IMR-90 (cell line): Measurements from ENCODE around the gene LTBP1. TPM values are rescaled to one million over a fixed set of nuclear protein-coding genes. Genes with fewer than 3 reads are reported as not detected.

Experiments used
- ATAC-seq: fragments of 200-7000 bp; cut with Tn5 transposase; 2 replicates; pipeline ENCODE4 v1.9.1; 2020; ENCODE audit warnings: low read depth, mild to moderate bottlenecking, moderate library complexity
- BruUV-seq: library from RNA; stranded (reverse); fragments of 400-500 nt; replicated peaks from 2 replicates; lab custom pipeline; 2021; lab: Mats Ljungman, UMichigan
- CTCF ChIA-PET: fragments of 300-600 bp; formaldehyde crosslinking; extraction: SDS; loops from one replicate; lab custom pipeline; 2021; ENCODE audit warnings: antibody characterized with exemption; lab: Yijun Ruan, JAX
- POLR2A ChIA-PET: fragments of 300-600 bp; sonication (Branson Sonifier 250); formaldehyde crosslinking; loops from one replicate; lab custom pipeline; 2022; ENCODE audit warnings: antibody characterized with exemption; ENCODE audit not compliant: unreplicated experiment; lab: Charles Lee
- DNase-seq: peaks from one replicate; pipeline ENCODE4 v3.0.0; 2013
- H2AFZ ChIP-seq: replicated peaks from 2 replicates; pipeline ENCODE3; 2013; ENCODE audit warnings: low read length, mild to moderate bottlenecking; ENCODE audit not compliant: poor library complexity
- H2AK5ac ChIP-seq: 2 replicates; pipeline ENCODE4 v1.6.1; 2013; ENCODE audit warnings: low read depth, low read length, inconsistent platforms
- H2AK9ac ChIP-seq: replicated peaks from 2 replicates; pipeline ENCODE3; 2013; ENCODE audit warnings: mild to moderate bottlenecking, low read depth, low read length, moderate library complexity; ENCODE audit not compliant: poor library complexity
- H2BK120ac ChIP-seq: 2 replicates; pipeline ENCODE4 v1.6.1; 2013; ENCODE audit warnings: low read depth, low read length, inconsistent platforms
- H2BK15ac ChIP-seq: 3 replicates; pipeline ENCODE4 v1.6.1; 2013; ENCODE audit warnings: low read depth, low read length, inconsistent platforms
- H2BK20ac ChIP-seq: 2 replicates; pipeline ENCODE4 v1.6.1; 2013; ENCODE audit warnings: low read depth, mild to moderate bottlenecking, inconsistent platforms, low read length, moderate library complexity
- H2BK5ac ChIP-seq: 2 replicates; pipeline ENCODE4 v1.6.1; 2013; ENCODE audit warnings: mild to moderate bottlenecking, low read depth, low read length, inconsistent platforms; ENCODE audit not compliant: poor library complexity, severe bottlenecking
- H3K14ac ChIP-seq: replicated peaks from 2 replicates; pipeline ENCODE4 v1.6.1; 2013; ENCODE audit warnings: low read depth, low read length, inconsistent platforms
- H3K18ac ChIP-seq: 2 replicates; pipeline ENCODE4 v1.6.1; 2013; ENCODE audit warnings: low read depth, low read length, control low read depth
- H3K23ac ChIP-seq: 2 replicates; pipeline ENCODE4 v1.6.1; 2013; ENCODE audit warnings: low read depth, low read length, inconsistent platforms
- H3K27ac ChIP-seq: 2 replicates; pipeline ENCODE4 v1.5.1; 2013; ENCODE audit warnings: mild to moderate bottlenecking, control low read depth, low read length; ENCODE audit not compliant: insufficient read depth
- H3K27me3 ChIP-seq: 2 replicates; pipeline ENCODE4 v1.6.1; 2013; ENCODE audit warnings: low read length; ENCODE audit not compliant: control insufficient read depth, insufficient read depth
- H3K36me3 ChIP-seq: 2 replicates; pipeline ENCODE4 v1.6.1; 2013; ENCODE audit warnings: low read length, mixed read lengths; ENCODE audit not compliant: control insufficient read depth, insufficient read depth
- H3K4ac ChIP-seq: 2 replicates; pipeline ENCODE4 v1.6.1; 2013; ENCODE audit warnings: low read depth, low read length, inconsistent platforms
- H3K4me1 ChIP-seq: 2 replicates; pipeline ENCODE4 v1.6.1; 2013; ENCODE audit warnings: low read length, mixed read lengths; ENCODE audit not compliant: control insufficient read depth, insufficient read depth
- H3K4me2 ChIP-seq: 2 replicates; pipeline ENCODE4 v1.6.1; 2013; ENCODE audit warnings: low read depth, mild to moderate bottlenecking, control low read depth, low read length, moderate library complexity
- H3K4me3 ChIP-seq: 2 replicates; pipeline ENCODE4 v1.5.1; 2013; ENCODE audit warnings: low read depth, mild to moderate bottlenecking, control low read depth, low read length, moderate library complexity; ENCODE audit not compliant: insufficient read depth
- H3K56ac ChIP-seq: 2 replicates; pipeline ENCODE4 v1.6.1; 2013; ENCODE audit warnings: low read length, inconsistent platforms; ENCODE audit not compliant: insufficient read depth; ENCODE audit errors: extremely low read depth
- H3K79me1 ChIP-seq, 2 experiments: 2 replicates each; pipeline ENCODE4 v1.6.1; 2013; ENCODE audit warnings: low read length in 2 of 2, inconsistent platforms in 1 of 2, low read depth in 1 of 2
- H3K9ac ChIP-seq: 2 replicates; pipeline ENCODE4 v1.6.1; 2013; ENCODE audit warnings: low read depth, low read length, control low read depth
- H3K9me1 ChIP-seq: 2 replicates; pipeline ENCODE4 v1.6.1; 2013; ENCODE audit warnings: low read length, inconsistent platforms; ENCODE audit not compliant: insufficient read depth
- H3K9me3 ChIP-seq: 2 replicates; pipeline ENCODE4 v1.6.1; 2013; ENCODE audit warnings: low read length; ENCODE audit not compliant: control insufficient read depth, insufficient read depth
- H4K20me1 ChIP-seq: 2 replicates; pipeline ENCODE4 v1.6.1; 2013; ENCODE audit warnings: low read length, inconsistent platforms; ENCODE audit not compliant: insufficient read depth
- H4K5ac ChIP-seq: 2 replicates; pipeline ENCODE4 v1.6.1; 2013; ENCODE audit warnings: mild to moderate bottlenecking, low read depth, low read length, control low read depth
- H4K8ac ChIP-seq, 2 experiments: 2 replicates each; pipeline ENCODE4 v1.6.1; 2013; ENCODE audit warnings: low read depth in 2 of 2, low read length in 2 of 2, control low read depth in 1 of 2, inconsistent platforms in 1 of 2
- H4K91ac ChIP-seq: 2 replicates; pipeline ENCODE4 v1.6.1; 2013; ENCODE audit warnings: low read depth, low read length, inconsistent platforms; ENCODE audit not compliant: insufficient read depth
- MAFK ChIP-seq: IDR thresholded peaks from 2 replicates; pipeline ENCODE4 v1.6.1; 2012; ENCODE audit warnings: low read depth, low read length, improper control_type of control experiment
- NFE2L2 ChIP-seq: fragments of 150-350 bp; IDR thresholded peaks from 2 replicates; pipeline ENCODE4 v1.6.1; 2016; ENCODE audit warnings: low read depth, mild to moderate bottlenecking, low read length
- SMC3 ChIP-seq: fragments of 150-350 bp; IDR thresholded peaks from 2 replicates; pipeline ENCODE4 v1.6.1; 2016; ENCODE audit warnings: low read depth, mild to moderate bottlenecking, antibody characterized with exemption, low read length, moderate library complexity
- WGBS, 2 experiments: methylation state at CpG; one replicate each; pipeline versions ENCODE4 v1.1.5 to v1.1.7; 2013; ENCODE audit warnings: missing lambda C conversion rate in 2 of 2; ENCODE audit not compliant: insufficient read length in 1 of 2; ENCODE audit errors: extremely low coverage in 2 of 2; 5-methylcytosine and 5-hydroxymethylcytosine counted together
- dilution Hi-C: fragments of 300-500 bp; cut with HindIII; formaldehyde crosslinking; loops from one replicate; pipeline ENCODE4 v1.14.3; 2018; ENCODE audit warnings: low sequenced_read_pairs; ENCODE audit not compliant: unreplicated experiment
- in situ Hi-C: fragments of 300-500 bp; cut with MboI; formaldehyde crosslinking; loops from 3 replicates; pipeline ENCODE4 v1.14.3; 2019; ENCODE audit warnings: low sequenced_read_pairs, inconsistent platforms, mixed read lengths
- intact Hi-C: fragments of 100-400 bp; cut with micrococcal nuclease; formaldehyde crosslinking; loops from 2 replicates; pipeline ENCODE4 v1.10.0; 2022
- polyA plus RNA-seq, 3 experiments: library from polyadenylated mRNA; depleted of rRNA; stranded (reverse); fragments of >200 nt; gene quantifications; 2 replicates each; pipeline ENCODE4 v1.2.3, GENCODE V29; 2012; ENCODE audit warnings: low replicate concordance in 1 of 3
- total RNA-seq: library from RNA; depleted of rRNA; stranded (reverse); fragments of >200 nt; gene quantifications from 2 replicates; pipeline ENCODE4 v1.2.3, GENCODE V29; 2012
- TF ChIP-seq, protein P1 (sequence below): conservative IDR thresholded peaks from 2 replicates; pipeline ENCODE4 v1.5.1; 2012; ENCODE audit warnings: mild to moderate bottlenecking, low read depth, low read length, improper control_type of control experiment

Gene LTBP1
- total and polyA plus RNA-seq, 2 of the 4 experiments (the other 2 are of a cell fraction), result 235 to 326 TPM

DNA sequence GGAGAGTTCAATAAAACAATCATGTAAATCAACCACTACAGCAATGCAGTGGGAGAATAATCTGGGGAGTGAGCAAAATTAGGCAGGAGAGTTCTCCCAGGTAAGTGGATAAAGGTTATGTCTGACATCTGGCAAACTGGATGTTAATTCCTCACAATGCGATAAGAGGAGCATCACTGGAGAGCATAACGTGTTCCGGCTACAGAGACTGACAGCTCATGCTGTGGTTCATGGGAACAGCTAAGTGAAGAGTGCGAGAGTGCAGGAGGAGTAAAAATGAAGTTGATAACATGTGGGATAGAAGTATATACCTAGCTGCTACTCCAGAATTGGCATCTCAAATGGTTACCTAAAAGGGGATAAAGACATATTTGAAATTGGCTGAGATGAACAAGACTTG lies 153.2 kb downstream of the LTBP1 start:
- dilution Hi-C loops, result no loop called here
- intact Hi-C loops, result no loop called here
- Histone ChIP-seq H2AK5ac (no peak overlapping the region; the same call in 1 of the 2 replicates), H3K56ac (no peak overlapping the region), H3K9me3 (no peaks in the 10 kb centered on the region; the same call in 1 of the 2 replicates), H2BK5ac (no peak overlapping the region), H3K4me3 (no peak overlapping the region), H3K14ac (no peak overlapping the region), H2BK15ac (peak overlapping the region; percentile 67; the same call in 1 of the 3 replicates), H3K27me3 (no peaks in the 10 kb centered on the region), H2BK120ac (no peak overlapping the region), H3K9ac (no peak overlapping the region), H3K4ac (no peak overlapping the region), H2AFZ (no peak overlapping the region), H3K18ac (no peak overlapping the region), H3K9me1 (peaks cover 11% of the 10 kb centered on the region), H2BK20ac (no peak overlapping the region), H3K23ac (no peak overlapping the region), H2AK9ac (no peak overlapping the region), H3K4me2 (no peak overlapping the region), H4K20me1 (no peaks in the 10 kb centered on the region), H3K79me1 (peaks cover 23 to 33% of the 10 kb centered on the region in 2 experiments), H3K36me3 (no peaks in the 10 kb centered on the region), H4K8ac (peak overlapping the region in 1 of 2 experiments; percentile 4; a peak in 1 of 4 replicates), H4K5ac (no peak overlapping the region), H3K4me1 (peaks cover 16% of the 10 kb centered on the region), H4K91ac (no peak overlapping the region), H3K27ac (no peak overlapping the region)
- ChIA-PET CTCF (interaction anchor here (0.6 to 1.0 kb wide), 2 partner anchors 9 to 26 kb away, joined by 3 to 6 read pairs; no protein-coding TSS in a partner anchor), POLR2A (no interaction called here)
- in situ Hi-C loops, result no loop called here
- no peak for TF ChIP-seq NFE2L2
- no peak for TF ChIP-seq SMC3
- no peak for TF ChIP-seq MAFK
- TF ChIP-seq, protein P1, sequence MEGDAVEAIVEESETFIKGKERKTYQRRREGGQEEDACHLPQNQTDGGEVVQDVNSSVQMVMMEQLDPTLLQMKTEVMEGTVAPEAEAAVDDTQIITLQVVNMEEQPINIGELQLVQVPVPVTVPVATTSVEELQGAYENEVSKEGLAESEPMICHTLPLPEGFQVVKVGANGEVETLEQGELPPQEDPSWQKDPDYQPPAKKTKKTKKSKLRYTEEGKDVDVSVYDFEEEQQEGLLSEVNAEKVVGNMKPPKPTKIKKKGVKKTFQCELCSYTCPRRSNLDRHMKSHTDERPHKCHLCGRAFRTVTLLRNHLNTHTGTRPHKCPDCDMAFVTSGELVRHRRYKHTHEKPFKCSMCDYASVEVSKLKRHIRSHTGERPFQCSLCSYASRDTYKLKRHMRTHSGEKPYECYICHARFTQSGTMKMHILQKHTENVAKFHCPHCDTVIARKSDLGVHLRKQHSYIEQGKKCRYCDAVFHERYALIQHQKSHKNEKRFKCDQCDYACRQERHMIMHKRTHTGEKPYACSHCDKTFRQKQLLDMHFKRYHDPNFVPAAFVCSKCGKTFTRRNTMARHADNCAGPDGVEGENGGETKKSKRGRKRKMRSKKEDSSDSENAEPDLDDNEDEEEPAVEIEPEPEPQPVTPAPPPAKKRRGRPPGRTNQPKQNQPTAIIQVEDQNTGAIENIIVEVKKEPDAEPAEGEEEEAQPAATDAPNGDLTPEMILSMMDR, result no peak
- 94% methylated on average over 3 of the region's 4 CpGs; no CpG with 5 or more reads in 1 of the 2 experiments for WGBS, 2 experiments
- no TSS peak for BruUV-seq
- ATAC-seq (no peak), DNase-seq (no peak)
